Breast epithelium (tissue), 3 donors: Measurements from ENCODE around the gene OR5C1.

Experiments
- CTCF ChIP-seq, 3 donors: fragments of 450-650 bp; IDR thresholded peaks; one replicate each; pipeline ENCODE4 v1.5.1; 2016 to 2017; ENCODE audit warnings: antibody characterized with exemption in 3 of 3, mild to moderate bottlenecking in 3 of 3, moderate library complexity in 3 of 3
- POLR2A ChIP-seq: fragments of 450-650 bp; IDR thresholded peaks from one replicate; pipeline ENCODE4 v1.6.1; 2016; ENCODE audit warnings: antibody characterized with exemption, mild to moderate bottlenecking, moderate library complexity
- POLR2AphosphoS5 ChIP-seq, 3 donors: sonication (generic); formaldehyde crosslinking; IDR thresholded peaks; one replicate each; pipeline ENCODE4 v1.6.1; 2017; ENCODE audit warnings: antibody characterized with exemption in 3 of 3

GRCh38 chr9:122816163-122816867 lies 27.6 kb downstream of the OR5C1 start:
- TF ChIP-seq CTCF (IDR thresholded peaks at IDR 0.05), result no peak
- TF ChIP-seq POLR2A, result no peak
- no peak for TF ChIP-seq POLR2AphosphoS5 (IDR thresholded peaks at IDR 0.05)
